SU-DHL-6 (cell line): Measurements from ENCODE around the gene RAP1B.

Experiments
- EZH2phosphoT487 ChIP-seq: fragments of 200-600 bp; sonication (generic), shearing (Covaris generic); conservative IDR thresholded peaks from 2 replicates; pipeline ENCODE4 v1.6.1; 2018; ENCODE audit warnings: mild to moderate bottlenecking, antibody characterized with exemption, low read length, moderate library complexity, mixed read lengths
- TF ChIP-seq, protein P1 (sequence below): fragments of 200-600 bp; sonication (generic); IDR thresholded peaks from one replicate; pipeline ENCODE4 v1.5.1; 2017; ENCODE audit warnings: antibody characterized with exemption, mild to moderate bottlenecking, low read length, moderate library complexity; ENCODE audit not compliant: insufficient read depth, poor library complexity, severe bottlenecking

DNA sequence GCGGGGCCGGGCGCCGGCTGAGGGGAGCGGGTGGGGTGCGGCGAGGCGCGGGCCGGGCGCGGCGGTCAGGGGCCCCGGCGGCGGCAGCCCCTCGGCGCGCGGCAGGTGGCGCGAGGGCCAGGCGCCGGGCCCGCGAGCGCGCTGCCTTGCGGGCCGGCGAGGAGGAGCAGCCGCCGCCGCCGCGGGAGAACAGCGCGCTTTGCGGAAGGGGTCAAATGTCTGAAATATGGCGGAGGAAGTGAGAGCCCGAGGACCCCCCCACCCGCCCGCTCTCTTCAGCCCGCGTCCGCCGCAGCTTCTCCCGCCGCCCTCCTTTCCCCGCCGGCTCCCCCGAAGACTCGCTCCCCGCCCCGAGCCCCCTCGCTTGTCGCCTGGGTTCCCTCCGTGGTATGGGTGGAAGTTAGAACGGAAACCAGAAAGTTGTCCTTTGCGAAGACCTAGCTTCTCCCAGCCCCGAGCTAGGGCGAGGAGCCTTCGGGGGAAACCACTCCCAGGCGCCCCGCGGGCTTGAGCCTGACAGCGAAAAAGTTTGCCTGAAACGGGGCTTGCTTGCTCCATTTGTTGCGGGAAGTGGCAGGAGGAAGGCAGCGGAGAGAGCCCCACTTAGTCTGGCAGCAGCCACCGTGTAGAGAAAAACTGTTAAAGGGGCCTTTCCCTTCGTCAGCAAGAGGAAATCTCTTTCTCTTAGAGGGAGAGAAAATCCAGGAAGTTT is 551 bp downstream of the RAP1B start:
- TF ChIP-seq, protein P1, sequence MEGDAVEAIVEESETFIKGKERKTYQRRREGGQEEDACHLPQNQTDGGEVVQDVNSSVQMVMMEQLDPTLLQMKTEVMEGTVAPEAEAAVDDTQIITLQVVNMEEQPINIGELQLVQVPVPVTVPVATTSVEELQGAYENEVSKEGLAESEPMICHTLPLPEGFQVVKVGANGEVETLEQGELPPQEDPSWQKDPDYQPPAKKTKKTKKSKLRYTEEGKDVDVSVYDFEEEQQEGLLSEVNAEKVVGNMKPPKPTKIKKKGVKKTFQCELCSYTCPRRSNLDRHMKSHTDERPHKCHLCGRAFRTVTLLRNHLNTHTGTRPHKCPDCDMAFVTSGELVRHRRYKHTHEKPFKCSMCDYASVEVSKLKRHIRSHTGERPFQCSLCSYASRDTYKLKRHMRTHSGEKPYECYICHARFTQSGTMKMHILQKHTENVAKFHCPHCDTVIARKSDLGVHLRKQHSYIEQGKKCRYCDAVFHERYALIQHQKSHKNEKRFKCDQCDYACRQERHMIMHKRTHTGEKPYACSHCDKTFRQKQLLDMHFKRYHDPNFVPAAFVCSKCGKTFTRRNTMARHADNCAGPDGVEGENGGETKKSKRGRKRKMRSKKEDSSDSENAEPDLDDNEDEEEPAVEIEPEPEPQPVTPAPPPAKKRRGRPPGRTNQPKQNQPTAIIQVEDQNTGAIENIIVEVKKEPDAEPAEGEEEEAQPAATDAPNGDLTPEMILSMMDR, result no peak
- TF ChIP-seq EZH2phosphoT487, result no peak
